IPS-NIHi7 (cell line): ENCODE data around the gene YPEL5.

Experiments used
- DNase-seq: peaks from one replicate; pipeline ENCODE4 v3.0.0; 2012; ENCODE audit warnings: mixed read lengths; ENCODE audit errors: extremely low spot score

The YPEL5 gene

GRCh38 chr2:30203156-30203555, 56.3 kb downstream of the YPEL5 start:
- DNase-seq = no peak

DNA sequence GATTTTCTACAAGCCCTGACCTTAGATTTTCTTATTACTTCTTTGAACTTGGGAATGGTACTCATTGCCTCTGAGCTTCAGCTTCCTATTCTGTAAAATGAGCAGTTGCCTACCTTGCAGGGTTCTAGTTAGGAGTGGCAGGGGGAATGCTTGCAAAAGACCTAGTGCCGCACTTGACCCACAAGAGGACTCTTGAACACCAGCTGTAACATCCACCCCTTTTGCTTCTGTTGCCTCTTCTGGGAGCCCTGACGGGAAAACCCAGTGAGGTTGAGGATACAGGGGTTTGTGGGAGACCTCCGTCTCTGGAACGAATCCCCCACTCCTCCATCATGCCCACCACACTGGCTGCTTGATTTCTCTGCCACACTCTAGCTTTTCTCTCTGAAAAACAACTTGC, 57.5 kb downstream of the YPEL5 start:
- no peak for DNase-seq

GRCh38 chr2:30205456-30205855, 58.6 kb downstream of the YPEL5 start:
- DNase-seq = no peak

GRCh38 chr2:30206461-30207430, 59.9 kb downstream of the YPEL5 start:
- no peak for DNase-seq

DNA sequence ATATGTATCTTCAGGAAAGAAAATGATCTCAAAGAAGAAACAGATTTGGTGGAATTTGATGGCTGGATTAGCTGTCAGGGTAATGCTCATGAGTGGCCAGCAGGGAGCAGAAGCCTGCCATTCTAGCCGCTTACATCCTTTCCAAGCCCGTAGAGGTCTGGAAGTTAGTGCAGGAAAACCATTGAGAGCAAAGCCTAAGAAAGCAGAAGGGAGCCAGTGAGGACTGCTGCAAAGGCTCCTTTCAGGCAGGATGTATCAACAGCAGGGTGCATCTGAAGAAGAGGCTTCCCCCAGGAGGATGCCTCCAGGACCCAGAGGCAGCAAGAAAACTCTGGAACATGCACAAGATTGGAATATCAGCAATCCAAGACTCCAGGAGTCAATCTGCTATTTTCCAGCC, 61.6 kb downstream of the YPEL5 start:
- peak; percentile 81 for DNase-seq

DNA sequence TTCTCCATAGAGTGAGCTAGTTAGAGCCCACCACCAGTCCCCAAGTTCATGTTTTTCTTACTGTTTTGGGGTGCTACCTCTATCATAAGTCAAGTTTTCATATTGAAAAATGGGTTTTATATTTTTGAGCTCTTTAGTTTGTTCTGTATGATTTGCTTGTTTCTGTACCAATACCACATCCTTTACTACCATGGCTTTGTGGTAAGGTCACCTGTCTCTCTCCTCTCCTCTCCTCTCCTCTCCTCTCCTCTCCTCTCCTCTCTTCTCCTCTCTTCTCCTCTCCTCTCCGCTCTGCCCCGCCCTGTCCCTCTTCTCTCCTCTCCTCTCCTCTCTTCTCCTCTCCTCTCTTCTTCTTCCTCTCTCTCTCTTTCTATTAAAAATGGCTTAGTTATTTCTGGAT, 62.4 kb downstream of the YPEL5 start:
- no peak for DNase-seq
